NCI-H460 (cell line): ENCODE measurements around the gene MLXIP. TPM values are rescaled to one million over a fixed set of nuclear protein-coding genes. Genes with fewer than 3 reads are reported as not detected.
"Not testable (repeated sequence)": the region's sequence is repeated elsewhere in the genome, so short reads cannot be mapped to it uniquely, and the experiment has no call there.

Source experiments
- DNase-seq: peaks from one replicate; pipeline ENCODE4 v3.0.0-alpha.2; 2016; ENCODE audit warnings: low read depth; ENCODE audit errors: extremely low read depth
- total RNA-seq: library from RNA; depleted of rRNA; stranded (reverse); fragments of >200 nt; shearing (Covaris generic); gene quantifications from 2 replicates; pipeline ENCODE4 v1.2.3, GENCODE V29; 2014; rRNA removed

Gene MLXIP
- total RNA-seq, 1 experiment from 2014 or later = 8.5 TPM

GRCh38 chr12:122172262-122172939 is 93.8 kb downstream of the MLXIP start:
- DNase-seq = no peak

GRCh38 chr12:122174155-122174845 is 95.7 kb downstream of the MLXIP start, which contains the start of gene IL31:
IL31 (minus strand) TSS chr12:122174221; CDS start chr12:122174172, 49 bp downstream.
- DNase-seq = no peak

DNA sequence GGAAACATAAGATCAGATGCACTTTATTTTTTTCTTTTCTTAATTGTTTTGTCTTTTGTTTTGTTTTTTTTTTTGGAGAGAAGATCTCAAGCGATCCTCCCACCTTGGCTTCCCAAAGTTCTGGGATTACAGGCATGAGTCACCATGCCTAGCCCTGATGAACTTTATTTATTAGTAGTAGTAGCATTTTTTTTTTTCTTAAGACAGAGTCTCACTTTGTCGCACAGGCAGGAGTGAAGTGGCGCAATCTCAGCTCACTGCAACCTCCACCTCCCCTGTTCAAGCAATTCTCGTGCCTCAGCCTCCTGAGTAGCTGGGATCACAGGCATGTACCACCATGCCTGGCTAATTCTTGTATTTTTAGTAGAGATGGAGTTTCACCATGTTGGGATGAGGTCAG is 97.9 kb downstream of the MLXIP start:
- not testable (repeated sequence) for DNase-seq

- no peak for DNase-seq
These were observed 104.5 kb downstream of the MLXIP start, which contains the start of gene LRRC43 for GRCh38 chr12:122182887-122183587. LRRC43 (plus strand) TSS chr12:122183123; CDS start chr12:122183145, 22 bp downstream.

- no peak for DNase-seq
These were observed 105.0 kb downstream of the MLXIP start for GRCh38 chr12:122183588-122183940.

DNA sequence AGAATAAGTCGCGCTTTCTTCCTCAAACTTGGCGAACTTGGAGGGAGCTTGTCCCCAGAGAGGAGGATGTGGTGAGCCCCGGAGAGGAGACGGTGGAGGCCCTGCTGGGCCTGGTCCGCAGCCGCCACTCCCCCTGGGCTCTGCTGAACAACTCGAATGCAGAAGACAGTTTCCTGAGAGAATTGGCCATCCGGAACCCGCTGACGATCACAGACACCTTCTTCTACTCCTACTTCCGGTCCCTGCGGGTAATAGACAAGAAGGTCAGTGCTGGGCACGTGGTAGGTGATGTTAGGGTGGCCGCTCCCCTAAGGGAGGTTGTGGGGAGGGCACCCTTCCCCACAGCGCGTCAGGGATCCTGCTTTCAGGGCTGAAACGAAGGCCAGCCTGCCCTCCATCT is 106.0 kb downstream of the MLXIP start:
- DNase-seq = no peak

GRCh38 chr12:122185079-122185478 is 106.5 kb downstream of the MLXIP start:
- no peak for DNase-seq

- DNase-seq = no peak
These were observed 107.0 kb downstream of the MLXIP start for GRCh38 chr12:122185494-122186082.

GRCh38 chr12:122187466-122187865 is 108.9 kb downstream of the MLXIP start:
- no peak for DNase-seq

DNA sequence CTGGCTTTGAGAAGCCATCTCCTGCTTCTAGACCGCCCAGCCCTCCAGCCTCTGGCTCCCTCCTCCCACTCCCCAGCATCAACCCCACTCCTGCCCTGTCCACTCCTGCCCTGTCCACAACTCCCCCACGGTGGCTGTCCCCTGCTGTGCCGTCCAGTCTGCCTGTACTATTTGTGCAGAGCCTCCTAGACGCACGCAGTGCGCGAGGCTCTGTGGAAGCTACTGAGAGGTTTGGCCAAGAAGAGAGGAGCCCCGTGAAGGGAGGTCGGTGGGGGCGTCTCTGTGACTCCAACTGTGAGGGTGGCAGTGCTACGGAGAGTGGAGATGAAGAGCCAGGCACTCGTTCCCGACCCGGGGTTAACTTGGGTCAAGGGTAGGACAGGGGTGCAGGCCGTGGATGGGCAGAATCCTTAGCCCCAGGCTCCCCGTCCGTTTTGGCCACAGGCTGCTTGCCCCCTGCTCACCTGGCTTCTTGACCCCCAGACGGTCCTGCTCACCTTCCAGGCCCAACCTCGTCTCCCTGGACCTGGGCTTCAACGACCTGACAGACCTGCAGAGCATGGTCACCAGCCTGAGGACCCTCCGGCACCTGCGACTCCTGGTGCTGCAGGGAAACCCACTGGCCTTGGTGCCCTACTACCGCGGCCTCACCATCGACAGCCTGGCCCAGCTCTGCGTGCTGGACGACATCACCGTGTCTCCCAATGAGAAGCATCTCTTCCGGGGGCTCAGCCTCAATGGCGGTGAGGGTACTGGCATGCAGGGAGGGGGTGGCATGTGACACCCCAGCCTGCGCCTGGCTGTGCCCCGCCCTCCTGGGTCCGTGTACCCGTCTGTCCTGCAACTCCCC is 111.3 kb downstream of the MLXIP start:
- DNase-seq = no peak

GRCh38 chr12:122190842-122191668 is 112.5 kb downstream of the MLXIP start:
- DNase-seq = peak; percentile 57

GRCh38 chr12:122192441-122192840 is 113.9 kb downstream of the MLXIP start:
- no peak for DNase-seq

DNA sequence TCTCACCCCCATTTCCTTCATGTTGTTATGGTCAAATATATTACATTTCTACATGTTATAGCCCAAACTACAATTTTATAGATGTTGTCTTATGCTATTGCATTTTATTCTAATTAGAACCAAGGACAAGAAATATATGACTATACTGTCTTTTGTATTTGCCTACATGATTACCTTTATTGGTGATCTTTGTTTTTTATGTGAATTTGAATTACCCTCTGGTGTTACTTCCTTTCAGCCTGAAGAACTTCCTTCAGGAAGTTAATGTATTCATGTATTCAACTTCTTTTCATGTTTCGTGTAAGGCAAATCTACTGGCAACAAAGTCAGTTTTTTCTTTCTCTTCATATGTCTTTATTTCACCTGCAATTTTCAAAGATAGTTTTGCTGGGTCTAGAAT is 116.2 kb downstream of the MLXIP start:
- no peak for DNase-seq

- DNase-seq = no peak
These were observed 116.8 kb downstream of the MLXIP start for GRCh38 chr12:122195405-122195804.

Other genes starting within 250 kb of the MLXIP start
- gene HPD, start 219.9 kb upstream of the MLXIP start, total RNA-seq = 0.22 and 1.5 TPM in 2 replicates
- 67.0 and 75.7 TPM in 2 replicates for gene PSMD9, start 190.0 kb upstream of the MLXIP start, total RNA-seq
- gene CFAP251, start 160.2 kb upstream of the MLXIP start, total RNA-seq = 4.9 and 5.0 TPM in 2 replicates
- 13.1 TPM in 2 replicates for gene BCL7A, start 56.9 kb upstream of the MLXIP start, total RNA-seq
- not detected in 2 replicates for gene IL31, start 95.5 kb downstream of the MLXIP start, total RNA-seq
- not detected in 2 replicates for gene LRRC43, start 104.4 kb downstream of the MLXIP start, total RNA-seq
- gene B3GNT4, start 125.0 kb downstream of the MLXIP start, total RNA-seq = 0.35 and 0.40 TPM in 2 replicates
- 59.8 and 67.4 TPM in 2 replicates for gene DIABLO, start 147.3 kb downstream of the MLXIP start, total RNA-seq
- gene VPS33A, start 187.7 kb downstream of the MLXIP start, total RNA-seq = 17.3 and 23.6 TPM in 2 replicates